ENCODE data around the gene RRP12.

RRP12 gene

GRCh38 chr10:97331153-97331703 lies 69.9 kb downstream of the RRP12 start:
- no peak overlapping the region; the same call in 1 of the 2 replicates for H3K27ac ChIP-seq (replicated peaks)
- no peak for DNase-seq (ENCODE audit: low read depth in 1 of 2, low spot score in 1 of 2)
- TF ChIP-seq REST (IDR thresholded peaks at IDR 0.05; ENCODE audit: insufficient replicate concordance, low read depth) (no peak), POLR2AphosphoS5 (IDR thresholded peaks at IDR 0.05; ENCODE audit: low read depth) (no peak), SPI1 (IDR thresholded peaks at IDR 0.05; ENCODE audit: borderline replicate concordance, low read depth) (no peak), GABPA (IDR thresholded peaks at IDR 0.05; ENCODE audit: low read depth) (no peak)
- TF ChIP-seq, protein P1, sequence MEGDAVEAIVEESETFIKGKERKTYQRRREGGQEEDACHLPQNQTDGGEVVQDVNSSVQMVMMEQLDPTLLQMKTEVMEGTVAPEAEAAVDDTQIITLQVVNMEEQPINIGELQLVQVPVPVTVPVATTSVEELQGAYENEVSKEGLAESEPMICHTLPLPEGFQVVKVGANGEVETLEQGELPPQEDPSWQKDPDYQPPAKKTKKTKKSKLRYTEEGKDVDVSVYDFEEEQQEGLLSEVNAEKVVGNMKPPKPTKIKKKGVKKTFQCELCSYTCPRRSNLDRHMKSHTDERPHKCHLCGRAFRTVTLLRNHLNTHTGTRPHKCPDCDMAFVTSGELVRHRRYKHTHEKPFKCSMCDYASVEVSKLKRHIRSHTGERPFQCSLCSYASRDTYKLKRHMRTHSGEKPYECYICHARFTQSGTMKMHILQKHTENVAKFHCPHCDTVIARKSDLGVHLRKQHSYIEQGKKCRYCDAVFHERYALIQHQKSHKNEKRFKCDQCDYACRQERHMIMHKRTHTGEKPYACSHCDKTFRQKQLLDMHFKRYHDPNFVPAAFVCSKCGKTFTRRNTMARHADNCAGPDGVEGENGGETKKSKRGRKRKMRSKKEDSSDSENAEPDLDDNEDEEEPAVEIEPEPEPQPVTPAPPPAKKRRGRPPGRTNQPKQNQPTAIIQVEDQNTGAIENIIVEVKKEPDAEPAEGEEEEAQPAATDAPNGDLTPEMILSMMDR (IDR thresholded peaks at IDR 0.05; ENCODE audit: insufficient read depth, low read length) = no peak
- peak overlapping the region; percentile 80 for H3K4me3 ChIP-seq (replicated peaks; ENCODE audit: insufficient read depth, low read length)
- H3K27me3 ChIP-seq (ENCODE audit: insufficient read depth, poor library complexity, severe bottlenecking) = no peaks in the 10 kb centered on the region

DNA sequence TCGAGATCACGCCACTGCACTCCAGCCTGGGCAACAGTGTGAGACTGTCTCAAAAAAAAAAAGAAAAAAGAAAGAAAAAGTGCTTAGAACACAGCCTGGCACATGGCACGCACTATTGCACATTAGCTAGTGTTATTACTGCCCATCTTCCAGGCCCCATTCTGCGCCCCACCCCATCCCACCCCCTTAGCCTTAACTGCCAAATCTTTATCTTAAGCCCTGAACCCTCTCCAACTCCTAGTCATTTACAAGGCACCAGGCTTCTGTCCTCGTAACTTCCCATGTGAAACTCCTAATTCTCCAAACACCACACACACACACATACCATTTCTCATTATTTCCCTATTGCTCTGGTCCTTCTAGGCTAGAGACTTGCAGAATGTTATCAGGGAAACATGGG lies 71.4 kb downstream of the RRP12 start:
- Histone ChIP-seq H3K27ac (replicated peaks) (no peak overlapping the region), H3K27me3 (ENCODE audit: insufficient read depth, poor library complexity, severe bottlenecking) (no peaks in the 10 kb centered on the region), H3K4me3 (replicated peaks; ENCODE audit: insufficient read depth, low read length) (no peak overlapping the region)
- DNase-seq (ENCODE audit: low read depth in 1 of 2, low spot score in 1 of 2) = no peak
- TF ChIP-seq POLR2AphosphoS5 (IDR thresholded peaks at IDR 0.05; ENCODE audit: low read depth) (no peak), SPI1 (IDR thresholded peaks at IDR 0.05; ENCODE audit: borderline replicate concordance, low read depth) (no peak), REST (IDR thresholded peaks at IDR 0.05; ENCODE audit: insufficient replicate concordance, low read depth) (no peak), GABPA (IDR thresholded peaks at IDR 0.05; ENCODE audit: low read depth) (no peak)

GRCh38 chr10:97328646-97329453 lies 72.3 kb downstream of the RRP12 start:
- Histone ChIP-seq H3K27me3 (ENCODE audit: insufficient read depth, poor library complexity, severe bottlenecking) (no peaks in the 10 kb centered on the region), H3K27ac (replicated peaks) (no peak overlapping the region), H3K4me3 (replicated peaks; ENCODE audit: insufficient read depth, low read length) (no peak overlapping the region)
- TF ChIP-seq, protein P1 (IDR thresholded peaks at IDR 0.05; ENCODE audit: insufficient read depth, low read length) = no peak
- no peak for TF ChIP-seq POLR2AphosphoS5 (IDR thresholded peaks at IDR 0.05; ENCODE audit: low read depth)
- TF ChIP-seq GABPA (IDR thresholded peaks at IDR 0.05; ENCODE audit: low read depth) = no peak
- no peak for TF ChIP-seq SPI1 (IDR thresholded peaks at IDR 0.05; ENCODE audit: borderline replicate concordance, low read depth)
- no peak for TF ChIP-seq REST (IDR thresholded peaks at IDR 0.05; ENCODE audit: insufficient replicate concordance, low read depth)
- no peak for DNase-seq (ENCODE audit: low read depth in 1 of 2, low spot score in 1 of 2)
